Measurements from ENCODE around the gene SNX30.

DNA sequence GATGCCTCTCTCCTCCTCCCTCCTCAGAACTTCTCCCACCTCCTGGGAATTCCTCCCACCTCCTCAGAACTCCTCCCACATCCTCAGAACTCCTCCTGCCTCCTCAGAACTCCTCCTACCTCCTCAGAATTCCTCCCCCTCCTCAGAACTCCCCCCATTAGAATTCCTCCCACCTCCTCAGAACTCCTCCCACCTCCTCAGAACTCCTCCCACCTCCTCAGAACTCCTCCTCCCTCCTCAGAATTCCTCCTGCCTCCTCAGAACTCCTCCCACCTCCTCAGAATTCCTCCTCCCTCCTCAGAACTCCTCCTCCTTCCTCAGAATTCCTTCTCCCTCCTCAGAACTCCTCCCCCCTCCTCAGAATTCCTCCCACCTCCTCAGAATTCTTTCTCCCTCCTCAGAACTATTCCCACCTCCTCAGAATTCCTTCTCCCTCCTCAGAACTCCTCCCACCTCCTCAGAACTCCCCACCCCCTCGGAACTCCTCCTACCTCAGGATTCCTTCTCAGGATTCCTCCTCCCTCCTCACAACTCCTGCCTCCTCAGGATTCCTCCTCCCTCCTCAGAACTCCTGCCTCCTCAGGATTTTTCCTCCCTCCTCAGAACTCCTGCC is 116.2 kb downstream of the SNX30 start:
- TF ChIP-seq, protein P1, sequence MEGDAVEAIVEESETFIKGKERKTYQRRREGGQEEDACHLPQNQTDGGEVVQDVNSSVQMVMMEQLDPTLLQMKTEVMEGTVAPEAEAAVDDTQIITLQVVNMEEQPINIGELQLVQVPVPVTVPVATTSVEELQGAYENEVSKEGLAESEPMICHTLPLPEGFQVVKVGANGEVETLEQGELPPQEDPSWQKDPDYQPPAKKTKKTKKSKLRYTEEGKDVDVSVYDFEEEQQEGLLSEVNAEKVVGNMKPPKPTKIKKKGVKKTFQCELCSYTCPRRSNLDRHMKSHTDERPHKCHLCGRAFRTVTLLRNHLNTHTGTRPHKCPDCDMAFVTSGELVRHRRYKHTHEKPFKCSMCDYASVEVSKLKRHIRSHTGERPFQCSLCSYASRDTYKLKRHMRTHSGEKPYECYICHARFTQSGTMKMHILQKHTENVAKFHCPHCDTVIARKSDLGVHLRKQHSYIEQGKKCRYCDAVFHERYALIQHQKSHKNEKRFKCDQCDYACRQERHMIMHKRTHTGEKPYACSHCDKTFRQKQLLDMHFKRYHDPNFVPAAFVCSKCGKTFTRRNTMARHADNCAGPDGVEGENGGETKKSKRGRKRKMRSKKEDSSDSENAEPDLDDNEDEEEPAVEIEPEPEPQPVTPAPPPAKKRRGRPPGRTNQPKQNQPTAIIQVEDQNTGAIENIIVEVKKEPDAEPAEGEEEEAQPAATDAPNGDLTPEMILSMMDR (IDR thresholded peaks at IDR 0.05; ENCODE audit: low read depth, low read length, missing input control), result no peak
- no peak for TF ChIP-seq SP1 (IDR thresholded peaks at IDR 0.05)
- TF ChIP-seq TAF1 (conservative IDR thresholded peaks at IDR 0.05), result no peak
- TF ChIP-seq EGR1 (IDR thresholded peaks at IDR 0.05; ENCODE audit: low read depth in 2 of 2), result no peak
- TF ChIP-seq, protein P2, sequence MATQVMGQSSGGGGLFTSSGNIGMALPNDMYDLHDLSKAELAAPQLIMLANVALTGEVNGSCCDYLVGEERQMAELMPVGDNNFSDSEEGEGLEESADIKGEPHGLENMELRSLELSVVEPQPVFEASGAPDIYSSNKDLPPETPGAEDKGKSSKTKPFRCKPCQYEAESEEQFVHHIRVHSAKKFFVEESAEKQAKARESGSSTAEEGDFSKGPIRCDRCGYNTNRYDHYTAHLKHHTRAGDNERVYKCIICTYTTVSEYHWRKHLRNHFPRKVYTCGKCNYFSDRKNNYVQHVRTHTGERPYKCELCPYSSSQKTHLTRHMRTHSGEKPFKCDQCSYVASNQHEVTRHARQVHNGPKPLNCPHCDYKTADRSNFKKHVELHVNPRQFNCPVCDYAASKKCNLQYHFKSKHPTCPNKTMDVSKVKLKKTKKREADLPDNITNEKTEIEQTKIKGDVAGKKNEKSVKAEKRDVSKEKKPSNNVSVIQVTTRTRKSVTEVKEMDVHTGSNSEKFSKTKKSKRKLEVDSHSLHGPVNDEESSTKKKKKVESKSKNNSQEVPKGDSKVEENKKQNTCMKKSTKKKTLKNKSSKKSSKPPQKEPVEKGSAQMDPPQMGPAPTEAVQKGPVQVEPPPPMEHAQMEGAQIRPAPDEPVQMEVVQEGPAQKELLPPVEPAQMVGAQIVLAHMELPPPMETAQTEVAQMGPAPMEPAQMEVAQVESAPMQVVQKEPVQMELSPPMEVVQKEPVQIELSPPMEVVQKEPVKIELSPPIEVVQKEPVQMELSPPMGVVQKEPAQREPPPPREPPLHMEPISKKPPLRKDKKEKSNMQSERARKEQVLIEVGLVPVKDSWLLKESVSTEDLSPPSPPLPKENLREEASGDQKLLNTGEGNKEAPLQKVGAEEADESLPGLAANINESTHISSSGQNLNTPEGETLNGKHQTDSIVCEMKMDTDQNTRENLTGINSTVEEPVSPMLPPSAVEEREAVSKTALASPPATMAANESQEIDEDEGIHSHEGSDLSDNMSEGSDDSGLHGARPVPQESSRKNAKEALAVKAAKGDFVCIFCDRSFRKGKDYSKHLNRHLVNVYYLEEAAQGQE (IDR thresholded peaks at IDR 0.05), result no peak
- TF ChIP-seq, protein P3, sequence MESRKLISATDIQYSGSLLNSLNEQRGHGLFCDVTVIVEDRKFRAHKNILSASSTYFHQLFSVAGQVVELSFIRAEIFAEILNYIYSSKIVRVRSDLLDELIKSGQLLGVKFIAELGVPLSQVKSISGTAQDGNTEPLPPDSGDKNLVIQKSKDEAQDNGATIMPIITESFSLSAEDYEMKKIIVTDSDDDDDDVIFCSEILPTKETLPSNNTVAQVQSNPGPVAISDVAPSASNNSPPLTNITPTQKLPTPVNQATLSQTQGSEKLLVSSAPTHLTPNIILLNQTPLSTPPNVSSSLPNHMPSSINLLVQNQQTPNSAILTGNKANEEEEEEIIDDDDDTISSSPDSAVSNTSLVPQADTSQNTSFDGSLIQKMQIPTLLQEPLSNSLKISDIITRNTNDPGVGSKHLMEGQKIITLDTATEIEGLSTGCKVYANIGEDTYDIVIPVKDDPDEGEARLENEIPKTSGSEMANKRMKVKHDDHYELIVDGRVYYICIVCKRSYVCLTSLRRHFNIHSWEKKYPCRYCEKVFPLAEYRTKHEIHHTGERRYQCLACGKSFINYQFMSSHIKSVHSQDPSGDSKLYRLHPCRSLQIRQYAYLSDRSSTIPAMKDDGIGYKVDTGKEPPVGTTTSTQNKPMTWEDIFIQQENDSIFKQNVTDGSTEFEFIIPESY (IDR thresholded peaks at IDR 0.05), result no peak
- TF ChIP-seq YY1 (IDR thresholded peaks at IDR 0.05), result no peak
- TF ChIP-seq HNF4G (IDR thresholded peaks at IDR 0.05), result no peak
- no peak for TF ChIP-seq RAD21 (IDR thresholded peaks at IDR 0.05)
- no peak for TF ChIP-seq GABPA (IDR thresholded peaks at IDR 0.05 in 1 of 2, conservative IDR thresholded peaks at IDR 0.05 in 1 of 2)
- TF ChIP-seq, protein P4, sequence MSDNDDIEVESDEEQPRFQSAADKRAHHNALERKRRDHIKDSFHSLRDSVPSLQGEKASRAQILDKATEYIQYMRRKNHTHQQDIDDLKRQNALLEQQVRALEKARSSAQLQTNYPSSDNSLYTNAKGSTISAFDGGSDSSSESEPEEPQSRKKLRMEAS (IDR thresholded peaks at IDR 0.05), result no peak
- no peak for TF ChIP-seq JUND (IDR thresholded peaks at IDR 0.05)

Data from liver (tissue), 3 donors.